RKO (cell line): ENCODE results near the gene LTC4S.
A peak's percentile ranks its signal among the peaks of the same experiment; 100 is the strongest.
"Not testable (repeated sequence)": the region's sequence is repeated elsewhere in the genome, so short reads cannot be mapped to it uniquely, and the experiment has no call there.

Source experiments
- DNase-seq: peaks from one replicate; pipeline ENCODE4 v3.0.0-alpha.2; 2016; ENCODE audit warnings: low spot score

LTC4S gene, protein sequence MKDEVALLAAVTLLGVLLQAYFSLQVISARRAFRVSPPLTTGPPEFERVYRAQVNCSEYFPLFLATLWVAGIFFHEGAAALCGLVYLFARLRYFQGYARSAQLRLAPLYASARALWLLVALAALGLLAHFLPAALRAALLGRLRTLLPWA

DNA sequence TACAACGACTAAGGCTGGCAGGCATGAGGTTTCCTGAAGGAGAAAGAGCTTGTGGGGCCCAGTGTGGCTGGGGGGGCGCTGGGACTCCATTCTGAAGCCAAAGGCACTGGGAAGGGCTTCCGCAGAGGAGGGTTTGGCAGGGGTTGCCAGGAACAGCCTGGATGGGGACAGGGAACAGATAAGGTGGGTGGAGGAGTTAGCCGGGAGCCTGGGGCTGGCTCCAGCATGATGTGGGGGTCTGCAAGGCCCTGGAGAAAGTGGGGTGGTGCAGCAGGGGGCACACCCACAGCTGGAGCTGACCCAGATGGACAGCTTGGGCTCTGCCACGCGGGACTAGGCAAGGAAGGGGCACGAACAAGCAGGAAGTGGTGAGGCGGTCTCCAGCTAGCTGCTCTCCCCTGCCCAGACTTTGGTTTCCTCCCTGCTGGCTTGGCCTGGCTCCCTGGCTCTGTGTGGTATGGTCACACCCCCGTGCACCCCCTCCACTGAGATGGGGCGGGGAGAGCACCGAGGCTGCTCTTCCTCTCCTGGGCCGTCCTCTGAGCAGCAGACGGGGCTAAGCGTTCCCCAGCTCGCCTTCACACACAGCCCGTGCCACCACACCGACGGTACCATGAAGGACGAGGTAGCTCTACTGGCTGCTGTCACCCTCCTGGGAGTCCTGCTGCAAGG is at the start of gene LTC4S:
Gene LTC4S (plus strand): TSS at position 519 of the 672 bp plus-strand sequence. CDS start 95 bp downstream, at position 614.
- no peak for DNase-seq

DNA sequence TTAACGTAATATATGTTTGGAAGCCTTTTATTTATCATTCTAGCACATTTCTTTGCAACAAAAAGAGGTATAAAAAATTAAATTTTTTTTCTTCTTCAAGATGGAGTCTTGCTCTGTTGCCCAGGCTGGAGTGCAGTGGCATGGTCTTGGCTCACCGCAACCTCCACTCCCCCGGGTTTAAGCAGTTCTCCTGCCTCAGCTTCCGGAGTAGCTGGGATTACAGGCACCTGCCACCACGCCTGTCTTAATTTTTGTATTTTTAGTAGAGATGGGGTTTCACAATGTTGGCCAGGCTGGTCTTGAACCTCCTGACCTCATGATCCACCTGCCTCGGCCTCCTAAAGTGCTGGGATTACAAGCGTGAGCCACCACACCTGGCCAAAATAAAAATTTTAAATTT is 49.7 kb upstream of the LTC4S start:
- not testable (repeated sequence) for DNase-seq

DNA sequence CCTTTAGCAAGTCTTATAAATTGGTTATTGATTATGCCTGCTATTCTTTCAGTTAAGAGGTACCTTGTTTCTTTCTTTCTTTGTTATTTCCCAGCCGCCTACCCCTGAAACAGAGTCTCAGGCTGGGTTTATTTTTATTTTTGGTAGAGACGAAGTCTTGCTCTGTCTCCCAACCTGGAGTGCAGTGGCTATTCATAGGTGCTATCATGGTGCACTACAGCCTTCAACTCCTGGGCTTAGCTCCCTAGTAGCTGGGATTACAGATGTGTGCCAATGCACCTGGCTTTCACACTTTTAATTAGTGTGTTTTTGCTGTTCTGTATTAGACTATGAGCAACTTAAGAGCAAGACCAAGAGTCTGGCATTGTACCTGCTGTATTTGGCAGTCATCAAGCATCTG is 46.9 kb upstream of the LTC4S start:
- no peak for DNase-seq

DNA sequence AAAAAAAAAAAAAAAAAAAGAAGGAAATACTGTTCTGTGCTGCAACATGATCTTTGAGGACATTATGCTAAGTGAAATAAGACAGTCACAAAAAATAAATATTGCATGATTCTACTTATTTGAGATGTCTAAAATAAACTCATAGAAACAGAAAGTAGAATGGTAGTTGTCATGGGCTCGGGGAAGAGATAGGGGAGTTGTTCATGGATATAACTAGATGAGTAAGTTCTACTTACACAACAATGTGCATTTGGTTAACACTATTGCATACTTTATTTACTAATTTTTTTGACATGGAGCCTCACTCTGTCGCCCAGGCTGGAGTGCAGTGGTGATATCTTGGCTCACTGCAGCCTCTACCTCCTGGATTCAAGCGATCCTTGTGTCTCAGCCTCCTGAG is 46.0 kb upstream of the LTC4S start:
- DNase-seq = no peak

DNA sequence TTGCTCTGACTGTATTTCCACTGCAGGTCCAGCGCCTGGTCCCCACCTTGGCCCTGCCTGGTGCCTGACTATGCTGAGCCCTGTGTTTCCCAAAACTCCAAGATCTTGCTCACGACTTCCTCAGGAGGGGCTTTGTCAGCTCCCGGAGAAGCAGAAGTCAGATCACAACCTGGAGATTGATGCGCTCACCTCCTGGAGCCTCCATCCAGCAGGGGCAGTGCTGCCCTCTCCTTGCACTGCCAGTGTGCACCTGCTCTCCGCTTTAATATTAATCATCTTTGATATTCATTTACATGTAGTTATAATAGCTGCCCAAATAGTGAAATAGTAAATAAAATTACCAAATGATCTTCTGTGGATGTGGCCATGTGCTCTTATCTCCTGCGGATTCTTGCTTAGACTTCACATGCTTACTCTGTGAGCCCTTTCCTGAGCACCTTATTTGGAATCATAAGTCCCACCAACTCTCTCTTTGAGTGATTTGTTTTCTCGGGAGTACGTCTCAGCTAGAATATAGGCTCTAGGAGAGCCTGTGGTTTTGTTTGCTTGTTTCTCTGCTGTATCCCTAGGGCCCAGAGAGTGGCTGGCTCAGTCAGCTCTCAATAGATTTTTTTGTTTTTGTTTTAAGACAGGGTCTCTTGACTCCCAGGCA is 43.8 kb upstream of the LTC4S start:
- no peak for DNase-seq

DNA sequence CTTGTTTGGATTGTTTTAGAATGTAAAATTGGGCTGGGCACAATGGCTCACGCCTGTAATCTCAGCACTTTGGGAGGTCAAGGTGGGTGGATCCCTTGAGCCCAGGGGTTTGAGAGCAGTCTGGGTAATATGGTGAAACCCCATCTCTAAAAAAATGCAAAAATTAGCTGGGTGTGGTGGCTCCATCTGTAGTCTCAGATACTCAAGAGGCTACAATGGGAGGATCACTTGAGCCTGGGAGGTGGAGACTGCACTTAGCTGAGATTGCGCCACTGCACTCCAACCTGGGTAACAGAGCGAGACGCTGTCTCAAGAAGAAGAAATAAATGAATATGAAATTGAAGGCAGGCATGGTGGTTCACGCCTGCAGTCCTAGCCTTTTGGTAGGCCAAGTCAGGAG is 39.8 kb upstream of the LTC4S start:
- no peak for DNase-seq

DNA sequence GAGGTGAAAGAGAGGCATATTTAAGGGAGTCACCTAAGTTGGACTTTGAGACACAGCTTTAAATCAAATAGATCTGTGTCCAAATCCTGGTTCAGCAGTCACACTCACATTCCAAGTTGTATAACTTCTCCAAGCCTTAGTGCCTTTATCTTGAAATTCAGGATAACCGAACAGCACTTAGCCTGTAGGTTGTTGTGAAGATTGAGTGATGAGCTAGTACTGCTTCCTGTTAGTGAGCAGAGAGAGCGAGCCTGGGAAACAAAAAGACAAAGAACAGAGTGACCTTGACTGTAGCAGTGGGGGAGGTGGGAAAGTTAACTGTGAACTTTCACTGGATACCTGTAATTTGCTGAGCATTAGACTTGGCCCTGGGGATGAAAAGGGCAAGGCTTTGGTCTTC is 38.8 kb upstream of the LTC4S start:
- no peak for DNase-seq

DNA sequence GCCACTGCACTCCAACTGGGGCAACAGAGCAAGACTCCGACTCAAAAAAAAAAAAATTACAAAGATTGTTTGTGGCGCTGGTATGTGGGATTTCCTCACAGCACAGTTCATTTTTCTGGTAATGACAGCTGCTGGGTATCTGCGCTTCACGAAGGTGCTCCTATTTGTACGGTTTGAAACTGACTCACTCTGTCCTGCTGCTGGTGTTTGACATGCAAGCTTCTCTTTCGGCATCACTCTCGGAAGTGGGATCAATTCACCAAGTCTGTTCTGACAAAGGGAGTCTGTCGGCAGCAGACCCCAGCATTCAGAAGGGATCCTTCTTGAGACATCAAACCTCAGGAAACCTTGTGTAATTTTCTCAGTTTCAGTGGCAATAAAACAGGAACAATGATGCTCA is 34.8 kb upstream of the LTC4S start:
- no peak for DNase-seq

DNA sequence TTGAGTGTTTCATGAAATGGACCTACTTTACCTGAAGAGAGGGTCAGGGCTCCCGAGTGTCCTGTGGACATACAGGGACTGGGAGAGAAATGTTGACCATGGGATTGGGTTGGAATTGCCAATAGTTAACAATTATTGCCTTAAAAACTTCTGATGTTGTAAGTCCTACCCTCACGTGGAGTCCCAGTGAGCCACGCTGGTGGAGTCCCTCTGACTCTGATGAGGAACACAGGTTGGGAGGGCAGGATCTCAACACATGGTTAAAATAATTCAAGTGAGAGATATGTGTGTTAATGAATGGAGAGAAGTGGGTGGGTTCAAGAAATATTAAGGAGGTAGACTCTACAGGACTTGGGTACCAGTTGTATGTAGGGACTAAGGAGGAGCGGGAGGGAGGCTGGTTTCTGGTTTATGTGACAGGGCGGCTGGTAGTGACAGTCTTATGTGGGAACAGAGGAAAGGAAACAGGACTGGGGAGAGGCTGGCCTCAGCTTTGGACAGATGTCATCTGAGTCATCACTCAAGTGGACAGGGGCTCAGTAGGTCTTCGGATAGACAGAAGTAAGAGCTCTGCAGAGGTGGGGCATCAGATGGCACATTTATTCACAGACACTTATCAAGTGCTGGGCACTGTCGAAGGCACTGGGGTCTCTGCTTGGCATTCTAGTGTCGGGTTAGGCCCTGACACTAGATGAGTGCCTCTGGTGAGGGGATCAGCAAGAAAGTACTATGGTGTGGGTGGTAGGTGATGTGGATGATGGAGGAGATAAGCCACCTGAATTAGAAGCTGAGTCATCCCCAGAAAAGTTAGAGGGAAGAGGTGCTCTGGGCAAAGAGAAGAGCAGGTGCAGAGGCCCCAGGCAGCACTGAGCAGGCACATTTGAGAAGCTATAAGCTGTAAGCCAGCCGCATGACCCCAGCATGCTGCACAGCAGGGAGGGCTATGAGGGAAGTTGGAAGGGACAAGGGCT is 33.9 kb upstream of the LTC4S start:
- no peak for DNase-seq

DNA sequence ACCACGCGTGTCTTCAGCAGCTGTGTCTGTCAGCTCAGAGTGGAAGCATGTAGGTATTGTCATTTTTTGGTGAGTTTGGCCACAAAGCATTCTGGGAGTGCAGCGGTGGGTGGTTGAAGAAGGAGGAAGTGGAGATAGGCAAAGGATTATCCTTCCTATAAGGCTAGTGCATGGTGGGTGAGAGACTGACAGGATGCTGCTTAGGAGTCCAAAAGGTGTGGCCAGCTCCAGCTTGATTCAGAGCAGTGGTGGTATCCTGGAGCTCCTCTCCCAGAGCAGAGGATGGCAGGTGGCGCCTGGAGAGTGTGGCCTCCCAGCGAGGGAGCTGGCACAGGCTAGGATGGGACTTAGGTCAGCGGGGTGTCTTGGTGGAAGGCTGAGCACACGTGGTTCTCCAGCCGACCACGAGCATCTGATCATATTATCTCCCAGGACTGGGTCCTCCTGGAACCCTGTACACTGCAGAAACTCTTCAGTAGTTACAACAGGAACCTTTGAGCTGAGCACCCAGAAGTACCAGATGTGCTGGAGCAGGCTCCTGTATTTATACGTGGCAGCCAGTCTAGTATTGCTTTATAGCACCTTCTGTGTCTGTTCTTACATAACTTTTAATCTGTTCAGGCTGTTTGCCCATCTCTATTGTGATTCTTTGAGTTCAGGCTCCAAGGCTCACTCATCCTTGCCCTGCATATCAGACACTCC is 31.6 kb upstream of the LTC4S start:
- no peak for DNase-seq

DNA sequence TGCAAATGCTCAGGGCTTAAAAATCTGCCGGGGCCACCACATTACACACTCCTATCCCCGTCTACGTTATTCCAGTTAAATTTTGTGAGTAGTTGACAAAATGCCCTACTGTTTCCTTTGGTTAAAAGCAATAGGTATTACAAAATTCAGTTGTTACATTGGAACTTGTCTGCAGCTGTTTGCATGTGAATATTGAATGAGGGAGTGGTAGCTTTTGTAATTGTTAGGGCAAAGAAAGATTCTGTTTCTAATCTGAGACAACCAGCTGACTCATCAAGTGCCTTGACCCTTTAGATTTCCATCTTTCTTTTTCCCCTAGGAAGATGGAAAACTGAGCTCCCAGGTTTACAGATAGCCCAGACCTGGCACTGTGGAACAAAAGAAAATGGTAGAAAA is 31.0 kb upstream of the LTC4S start:
- no peak for DNase-seq

DNA sequence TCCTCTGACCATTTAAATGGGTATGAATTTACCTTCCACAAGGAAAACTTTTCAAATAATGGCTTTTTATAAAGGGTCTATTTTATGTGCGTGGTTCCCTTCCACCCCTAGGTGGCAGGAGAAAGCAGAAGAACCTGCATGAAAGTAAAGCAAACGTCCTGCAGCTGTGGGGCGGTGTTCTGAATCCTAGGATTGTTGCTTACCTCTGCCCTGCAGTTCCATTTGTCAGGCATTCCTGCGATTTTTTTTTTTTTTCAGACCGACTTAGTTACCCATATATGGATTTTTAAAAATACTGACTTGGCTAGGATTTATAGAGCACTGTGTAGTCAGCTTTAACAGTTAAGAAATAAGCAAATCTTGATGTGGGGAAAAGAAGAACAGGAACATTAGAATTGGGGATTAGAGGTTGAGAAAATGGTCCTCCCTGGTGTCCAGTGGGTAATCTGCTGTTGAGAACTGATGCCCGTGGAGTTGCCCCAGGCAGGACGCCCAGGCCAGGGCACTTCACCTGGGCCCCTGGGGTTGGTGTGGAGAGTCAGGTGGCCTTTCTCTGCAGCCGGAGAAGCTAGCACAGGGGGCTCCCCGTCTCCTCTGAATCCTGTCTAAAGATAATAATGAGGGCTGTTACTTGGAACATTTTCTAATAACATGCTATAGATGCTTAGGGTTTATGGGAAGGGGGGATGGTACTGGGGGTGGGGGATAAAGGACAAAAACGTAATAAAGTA is 30.4 kb upstream of the LTC4S start:
- peak; percentile 81 for DNase-seq

DNA sequence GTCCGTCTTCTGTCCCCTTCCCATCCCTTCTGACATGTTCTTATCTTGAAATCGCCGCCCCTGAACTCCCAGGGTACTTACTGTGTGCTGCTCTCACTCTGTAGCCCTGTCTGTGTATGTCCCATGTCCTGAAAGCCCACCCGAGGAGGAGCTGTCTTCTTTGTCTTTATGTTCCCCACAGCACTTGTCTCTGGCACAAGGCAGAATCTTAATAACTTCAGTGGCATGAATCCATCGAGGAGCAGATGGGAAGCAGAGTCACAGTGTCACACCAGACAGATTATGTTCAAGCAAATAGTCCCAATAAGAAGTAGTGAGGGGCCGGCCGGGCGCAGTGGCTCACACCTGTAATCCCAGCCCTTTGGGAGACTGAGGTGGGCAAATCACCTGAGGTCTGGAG is 29.7 kb upstream of the LTC4S start:
- no peak for DNase-seq

DNA sequence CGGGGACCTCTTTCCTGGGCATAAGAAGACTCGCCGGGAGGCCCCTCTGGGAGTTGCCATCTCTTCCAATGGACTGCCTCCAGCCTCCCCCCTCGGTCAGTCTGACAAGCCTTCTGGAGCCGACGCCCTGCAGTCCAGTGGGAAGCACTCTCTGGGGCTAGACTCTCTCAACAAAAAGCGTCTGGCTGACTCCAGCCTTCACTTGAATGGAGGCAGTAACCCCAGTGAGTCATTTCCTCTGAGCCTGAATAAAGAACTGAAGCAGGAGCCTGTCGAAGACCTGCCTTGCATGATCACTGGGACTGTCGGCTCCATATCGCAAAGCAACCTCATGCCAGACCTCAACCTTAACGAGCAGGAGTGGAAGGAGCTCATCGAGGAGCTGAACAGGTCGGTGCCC is 28.4 kb upstream of the LTC4S start:
- peak; percentile 40 for DNase-seq

DNA sequence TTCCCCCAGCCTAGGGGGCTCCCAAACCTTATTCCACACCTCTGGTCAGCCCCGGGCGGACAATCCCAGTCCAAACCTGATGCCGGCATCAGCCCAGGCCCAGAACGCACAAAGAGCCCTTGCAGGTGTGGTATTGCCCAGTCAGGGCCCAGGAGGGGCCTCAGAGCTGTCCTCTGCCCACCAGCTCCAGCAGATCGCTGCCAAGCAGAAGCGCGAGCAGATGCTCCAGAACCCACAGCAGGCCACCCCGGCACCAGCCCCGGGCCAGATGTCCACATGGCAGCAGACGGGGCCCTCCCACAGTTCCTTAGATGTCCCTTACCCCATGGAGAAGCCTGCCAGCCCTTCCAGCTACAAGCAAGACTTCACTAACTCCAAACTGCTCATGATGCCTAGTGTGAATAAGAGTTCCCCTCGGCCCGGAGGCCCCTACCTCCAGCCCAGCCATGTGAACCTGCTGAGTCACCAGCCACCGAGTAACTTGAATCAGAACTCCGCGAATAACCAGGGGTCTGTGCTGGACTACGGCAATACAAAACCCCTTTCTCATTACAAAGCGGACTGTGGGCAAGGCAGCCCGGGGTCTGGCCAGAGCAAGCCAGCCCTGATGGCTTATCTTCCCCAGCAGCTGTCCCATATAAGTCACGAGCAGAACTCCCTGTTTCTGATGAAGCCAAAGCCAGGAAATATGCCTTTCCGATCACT is 27.6 kb upstream of the LTC4S start:
- no peak for DNase-seq

DNA sequence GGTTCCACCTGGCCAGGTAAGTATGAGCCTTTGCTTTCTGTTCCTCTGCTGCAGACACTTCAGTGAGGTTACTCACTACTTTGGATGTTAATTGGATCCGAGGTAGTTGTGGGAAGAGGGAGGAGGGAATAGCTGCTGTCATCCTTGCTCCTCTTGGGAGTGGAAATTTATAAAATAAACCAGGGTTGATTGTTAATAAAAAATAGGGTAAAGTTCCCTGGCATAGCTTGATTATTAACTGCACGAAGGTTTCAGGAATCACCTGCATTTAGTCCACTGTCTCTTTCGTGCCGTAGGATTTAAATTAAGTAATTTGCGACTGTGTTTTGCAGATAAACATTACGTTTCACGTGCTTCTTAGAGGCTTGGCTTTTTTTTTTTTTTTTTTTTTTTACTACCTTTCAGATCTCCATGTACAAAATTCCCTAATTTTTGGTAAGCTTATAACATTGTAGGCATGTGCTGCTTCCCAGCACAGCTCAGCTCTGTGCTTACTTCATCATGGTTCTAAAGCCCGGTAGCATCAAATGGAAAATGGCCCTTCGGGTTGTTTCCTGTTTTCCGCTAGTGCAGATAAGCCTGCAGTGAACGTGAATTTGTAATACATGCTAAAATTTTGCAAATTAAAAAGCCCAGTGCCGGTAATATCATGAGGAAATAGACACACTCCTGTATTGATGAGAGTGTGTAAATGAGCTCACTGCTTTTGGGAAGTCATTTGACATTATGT is 26.9 kb upstream of the LTC4S start:
- no peak for DNase-seq

DNA sequence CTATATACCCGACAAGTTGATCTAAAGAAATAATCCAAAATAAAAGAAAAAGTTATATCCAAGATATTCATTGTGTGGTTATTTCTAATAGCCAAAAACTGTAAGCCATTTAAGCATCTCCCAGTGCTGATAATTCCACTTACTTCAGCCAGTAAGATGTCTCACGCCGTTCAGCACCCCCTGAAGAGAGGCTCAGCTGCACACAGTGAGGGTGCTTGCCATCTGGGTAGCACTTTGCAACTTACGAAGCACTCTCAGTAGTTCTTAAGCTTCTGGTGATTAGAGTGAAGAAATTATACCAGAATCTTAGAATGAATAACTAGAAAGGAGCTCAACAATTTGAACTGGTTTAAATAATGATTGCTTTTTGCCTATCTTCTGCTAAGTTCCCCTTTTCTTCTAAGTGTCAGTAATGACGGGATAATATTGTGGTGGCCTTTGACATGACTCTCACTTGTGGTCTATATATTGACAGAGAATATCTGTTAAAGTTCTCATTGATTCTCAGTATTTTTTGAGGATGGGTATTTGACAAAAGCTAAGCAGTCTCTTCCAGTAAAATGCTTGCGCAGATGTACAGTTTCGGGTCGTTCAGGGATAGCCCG is 26.2 kb upstream of the LTC4S start:
- no peak for DNase-seq

DNA sequence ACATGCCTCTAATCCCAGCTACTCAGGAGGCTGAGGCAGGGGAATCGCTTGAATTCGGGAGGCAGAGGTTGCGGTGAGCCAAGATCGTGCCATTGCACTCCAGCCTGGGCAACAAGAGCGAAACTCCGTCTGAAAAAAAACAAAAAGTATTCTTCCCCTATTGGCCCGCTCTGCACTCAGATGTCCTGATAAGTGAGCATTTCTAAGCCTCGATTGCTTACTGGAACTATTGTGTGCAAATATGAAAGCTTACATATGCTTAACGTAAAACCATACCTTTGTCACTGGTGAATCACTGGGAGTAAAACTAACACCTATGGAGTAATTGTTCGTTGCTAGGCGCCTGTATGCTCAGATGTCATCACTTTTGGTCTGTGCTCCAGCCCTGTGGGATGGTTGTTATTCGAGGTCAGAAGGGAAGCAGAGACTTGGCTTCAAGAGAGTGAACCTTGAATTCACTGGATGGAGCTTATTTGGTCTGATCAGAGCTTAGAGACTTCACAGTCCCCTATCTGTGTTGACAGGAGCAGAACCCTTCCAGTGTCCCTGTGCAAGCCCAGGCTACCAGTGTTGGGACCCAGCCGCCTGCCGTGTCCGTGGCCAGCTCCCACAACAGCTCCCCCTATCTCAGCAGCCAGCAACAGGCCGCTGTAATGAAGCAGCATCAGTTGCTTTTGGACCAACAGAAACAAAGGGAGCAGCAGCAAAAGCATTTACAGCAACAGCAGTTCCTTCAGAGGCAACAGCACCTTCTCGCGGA is 25.3 kb upstream of the LTC4S start:
- no peak for DNase-seq

DNA sequence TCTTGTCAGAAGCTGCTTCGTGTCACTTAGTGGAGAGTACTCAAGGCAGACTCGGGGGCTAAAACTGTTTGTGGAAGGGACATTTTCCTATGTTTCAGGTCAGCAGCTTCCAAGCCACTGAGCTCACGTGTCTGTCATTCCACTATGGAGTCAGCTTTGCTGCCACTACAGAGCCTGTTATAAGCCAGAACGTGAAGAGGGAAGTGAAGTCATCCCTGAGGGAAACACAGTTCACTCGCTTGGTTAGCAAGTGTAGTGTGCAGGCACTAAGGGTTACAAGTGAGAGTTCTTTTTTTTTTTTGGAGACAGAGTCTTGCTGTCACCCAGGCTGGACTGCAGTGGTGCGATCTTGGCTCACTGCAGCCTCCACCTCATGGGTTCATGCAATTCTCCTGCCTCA is 24.5 kb upstream of the LTC4S start:
- no peak for DNase-seq
